GM12864 (cell line): ENCODE data around the gene ADAMTS7.
"Not testable (repeated sequence)": the region's sequence is repeated elsewhere in the genome, so short reads cannot be mapped to it uniquely, and the experiment has no call there.

ENCODE experiments used
- DNase-seq: peaks from one replicate; pipeline ENCODE4 v3.0.0-alpha.2; 2011; ENCODE audit warnings: low read depth
- H3K4me3 ChIP-seq: 2 replicates; pipeline ENCODE4 v1.5.1; 2011; ENCODE audit warnings: mild to moderate bottlenecking, low read depth, low read length, control low read depth
- CTCF ChIP-seq: IDR thresholded peaks from 2 replicates; pipeline ENCODE4 v1.5.1; 2011; ENCODE audit warnings: low read depth, mild to moderate bottlenecking, moderate library complexity, low read length, control low read depth, inconsistent platforms; ENCODE audit errors: missing control alignments

Gene ADAMTS7

DNA sequence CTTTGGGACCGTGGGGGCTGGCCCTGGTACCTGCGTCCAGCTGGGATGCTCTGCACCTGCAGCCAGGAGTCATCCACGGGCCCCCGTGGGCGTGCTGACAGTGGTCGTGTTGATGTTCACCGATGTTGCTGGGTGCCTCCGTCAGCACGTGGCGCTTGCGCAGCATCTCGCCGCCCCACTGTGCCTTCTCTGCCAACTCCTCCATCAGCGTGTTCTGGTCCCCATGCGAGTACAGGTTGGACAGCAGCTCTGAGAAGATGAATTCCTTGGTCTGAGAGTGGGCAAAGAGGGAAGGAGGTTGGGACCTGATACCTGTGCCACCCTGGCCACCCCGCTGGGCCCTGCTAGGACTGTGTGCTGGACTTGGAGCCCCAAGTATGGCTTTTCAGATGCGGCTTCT, 61.4 kb downstream of the ADAMTS7 start:
- TF ChIP-seq CTCF = no peak
- no peak overlapping the region for H3K4me3 ChIP-seq
- DNase-seq = no peak

GRCh38 chr15:78747877-78748276, 63.4 kb downstream of the ADAMTS7 start:
- not testable (repeated sequence) for H3K4me3 ChIP-seq, DNase-seq

DNA sequence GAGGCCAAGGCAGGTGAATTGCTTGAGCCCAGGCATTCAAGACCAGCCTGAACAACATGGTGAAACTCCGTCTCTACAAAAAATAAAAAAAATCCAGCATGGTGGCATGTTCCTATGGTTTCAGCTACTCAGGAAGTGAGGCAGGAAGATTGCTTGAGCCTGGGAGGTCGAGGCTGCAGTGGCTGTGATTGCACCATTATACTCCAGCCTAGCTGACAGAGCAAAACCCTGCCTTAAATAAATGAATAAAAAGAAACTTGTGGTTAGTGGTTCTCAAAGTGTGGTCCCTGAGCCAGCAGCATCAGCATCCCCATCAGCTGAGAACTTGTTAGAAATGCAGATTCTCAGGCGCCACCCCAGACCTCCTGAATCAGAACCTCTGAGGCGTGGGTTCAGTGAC, 69.6 kb downstream of the ADAMTS7 start:
- DNase-seq, H3K4me3 ChIP-seq: not testable (repeated sequence)

DNA sequence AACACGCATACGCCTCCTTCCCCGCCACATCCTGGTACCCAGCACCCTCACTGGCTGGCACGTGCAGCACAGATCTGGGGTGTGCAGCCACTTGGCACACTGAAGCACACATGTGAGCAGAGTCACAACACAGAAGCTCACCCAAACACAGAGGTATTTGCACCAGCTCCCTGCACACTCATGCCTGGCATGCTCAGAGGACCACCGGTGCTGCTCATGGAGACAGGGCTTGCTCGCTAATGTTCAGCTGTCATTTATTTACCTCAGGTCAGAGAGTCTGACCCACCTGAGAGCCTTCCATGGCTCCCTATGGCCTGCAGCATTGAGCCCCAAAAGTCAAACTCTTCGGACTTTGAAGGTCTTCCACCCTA, 70.4 kb downstream of the ADAMTS7 start:
- H3K4me3 ChIP-seq = no peak overlapping the region
- TF ChIP-seq CTCF = no peak
- DNase-seq = no peak

- no peak overlapping the region for H3K4me3 ChIP-seq
- DNase-seq = peak; percentile 19
Measured at GRCh38 chr15:78739996-78740903, 71.0 kb downstream of the ADAMTS7 start.

DNA sequence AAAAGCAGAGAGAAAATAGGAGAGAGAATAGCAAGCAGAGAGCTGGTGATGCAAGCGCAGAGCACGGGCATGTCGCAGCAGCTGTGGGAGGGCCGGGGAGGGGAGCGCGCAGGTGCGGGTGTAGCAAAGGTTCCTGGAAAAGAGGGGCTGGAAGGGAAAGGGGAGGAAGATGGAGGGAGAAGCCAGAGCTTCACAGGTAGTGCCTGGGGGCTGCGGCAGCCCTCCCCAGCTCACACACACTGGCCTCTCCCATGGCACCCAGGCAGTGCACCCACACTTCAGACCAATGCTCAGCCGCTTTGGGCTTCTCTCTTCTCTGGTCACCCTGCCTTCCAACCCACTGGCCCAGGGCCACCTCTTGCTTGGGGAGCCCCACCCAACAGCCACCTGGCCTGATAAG, 72.1 kb downstream of the ADAMTS7 start:
- no peak for DNase-seq
- no peak for TF ChIP-seq CTCF
- no peak overlapping the region for H3K4me3 ChIP-seq

More at GRCh38 chr15:78739996-78740903, 71.0 kb downstream of the ADAMTS7 start:
- TF ChIP-seq CTCF = peak; percentile 76

DNA sequence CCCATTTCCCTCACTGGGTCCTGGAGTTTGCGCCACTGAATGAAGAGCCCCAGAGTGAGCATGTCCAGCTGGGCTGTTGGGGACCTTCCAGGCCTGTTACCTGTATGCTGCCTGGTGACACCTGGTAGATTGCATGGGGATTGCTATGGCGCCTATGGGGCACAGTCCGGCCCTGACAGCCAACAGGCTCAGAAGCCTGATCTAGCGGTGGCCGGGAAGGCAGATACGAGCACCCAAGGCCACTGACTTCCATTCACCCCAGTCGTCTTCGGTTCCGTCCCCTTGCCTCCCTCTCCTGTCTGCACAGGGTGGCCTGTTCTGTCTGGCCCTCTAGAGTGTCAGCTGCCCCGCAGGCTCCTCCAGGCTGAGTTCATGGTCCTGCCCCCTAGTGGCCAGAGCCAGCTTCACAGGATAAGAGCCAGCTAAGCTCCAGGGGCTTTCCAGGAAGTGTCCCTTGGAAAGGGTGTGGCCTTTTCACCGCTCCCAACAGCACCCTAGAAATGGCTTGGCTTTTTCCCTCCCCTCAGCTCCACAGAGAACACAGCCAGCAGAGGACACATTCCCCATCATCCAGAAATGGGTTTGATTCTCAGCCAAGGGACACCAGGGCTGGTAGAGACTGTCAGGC, 73.2 kb downstream of the ADAMTS7 start:
- DNase-seq, H3K4me3 ChIP-seq: not testable (repeated sequence)
- peak; percentile 83 for TF ChIP-seq CTCF
